ENCODE results near the gene CALD1.
A peak's percentile ranks its signal among the peaks of the same experiment; 100 is the strongest.

CALD1 gene

DNA sequence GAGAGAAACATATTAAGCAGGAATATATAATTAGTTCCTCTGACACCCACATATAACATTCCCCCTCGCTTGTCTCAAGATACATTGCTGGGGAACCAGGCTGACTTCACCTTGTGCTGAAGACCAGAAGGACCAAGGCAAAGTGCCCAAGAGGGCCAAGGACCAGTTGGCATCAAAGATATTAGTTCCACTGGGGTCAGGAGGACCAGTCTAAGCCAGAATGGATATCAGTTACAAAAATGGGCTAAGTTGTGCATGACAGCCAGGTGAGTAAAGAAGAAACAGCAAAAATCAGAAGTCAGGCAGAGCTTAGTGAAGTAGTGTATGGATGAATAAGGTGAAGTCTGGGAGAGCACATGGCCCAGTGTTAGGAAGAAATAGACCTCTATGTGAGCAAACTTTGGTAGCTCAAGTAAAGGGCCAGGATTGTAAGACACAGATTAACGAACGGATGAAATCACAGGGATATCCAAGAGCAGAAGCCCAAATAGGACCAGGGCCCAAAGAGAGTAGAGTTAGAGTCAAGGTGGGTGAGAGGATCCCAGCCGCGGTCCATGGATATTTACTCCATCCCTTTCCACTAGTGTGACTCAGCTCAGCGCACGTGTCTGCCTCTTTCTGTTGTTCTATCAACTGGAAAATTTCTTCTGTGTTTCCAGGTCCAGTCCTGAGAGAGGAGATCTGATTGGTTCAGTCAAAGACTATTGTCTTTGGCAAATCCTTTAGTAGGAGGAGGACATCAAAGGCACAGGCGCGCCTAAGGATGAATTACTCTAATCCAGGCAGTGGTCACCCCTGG is 5.0 kb downstream of the CALD1 start:
- Histone ChIP-seq H3K9ac (no peak overlapping the region), H3K9me3 (peaks cover 23% of the 10 kb centered on the region), H3K4me1 (peaks cover 97% of the 10 kb centered on the region), H3K4me3 (0 out of 2 replicates have a peak overlapping the region, but pooled peaks have one; percentile 9), H3K36me3 (peaks cover 35% of the 10 kb centered on the region), H3K4me2 (peak overlapping the region; percentile 82), H3K27me3 (no peaks in the 10 kb centered on the region), H3K27ac (peak overlapping the region; percentile 58), H4K20me1 (peaks cover 4% of the 10 kb centered on the region; the same call in 1 of the 2 replicates)
- no peak for TF ChIP-seq Cebpa-rat (IDR thresholded peaks at IDR 0.05)

- Histone ChIP-seq H3K27ac (peak overlapping the region; percentile 25; the same call in 1 of the 2 replicates), H3K36me3 (peaks cover 49% of the 10 kb centered on the region), H3K9ac (no peak overlapping the region), H3K4me3 (no peak overlapping the region), H3K27me3 (no peaks in the 10 kb centered on the region), H4K20me1 (peaks cover 4% of the 10 kb centered on the region; the same call in 1 of the 2 replicates), H3K4me1 (peaks cover 97% of the 10 kb centered on the region), H3K4me2 (peak overlapping the region; percentile 82), H3K9me3 (peaks cover 36% of the 10 kb centered on the region)
- TF ChIP-seq Cebpa-rat (IDR thresholded peaks at IDR 0.05), result no peak
Observed at GRCh38 chr7:134785842-134786241, 6.4 kb downstream of the CALD1 start.

DNA sequence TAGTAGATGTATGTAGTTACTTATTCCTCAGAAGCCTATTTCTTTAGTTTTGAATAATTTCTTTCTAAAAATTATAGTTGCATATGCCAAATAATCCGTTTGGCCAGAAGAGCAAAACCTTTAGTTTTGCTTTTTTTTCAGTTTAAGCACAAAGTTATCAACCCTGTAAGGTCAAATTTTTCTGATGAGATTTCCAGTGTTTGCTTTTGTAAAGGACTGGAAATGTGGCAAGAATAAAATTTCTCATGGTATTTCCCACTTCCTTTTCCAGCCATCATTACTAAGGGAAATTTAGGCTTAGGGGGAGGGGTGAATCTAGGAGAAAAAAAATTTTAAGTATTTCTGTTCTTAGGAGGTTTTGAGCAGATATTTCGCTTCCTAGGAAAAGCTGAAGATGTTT is 7.6 kb downstream of the CALD1 start:
- H3K4me2 ChIP-seq, result peak overlapping the region; percentile 82
- H3K36me3 ChIP-seq, result peaks cover 61% of the 10 kb centered on the region
- H3K27ac ChIP-seq, result peak overlapping the region; percentile 90
- peaks cover 4% of the 10 kb centered on the region; the same call in 1 of the 2 replicates for H4K20me1 ChIP-seq
- peak overlapping the region; percentile 43 for H3K4me3 ChIP-seq
- H3K9ac ChIP-seq, result peak overlapping the region; percentile 69
- peaks cover 48% of the 10 kb centered on the region for H3K9me3 ChIP-seq
- peaks cover 88% of the 10 kb centered on the region for H3K4me1 ChIP-seq
- H3K27me3 ChIP-seq, result no peaks in the 10 kb centered on the region
- no peak for TF ChIP-seq Cebpa-rat (IDR thresholded peaks at IDR 0.05)

DNA sequence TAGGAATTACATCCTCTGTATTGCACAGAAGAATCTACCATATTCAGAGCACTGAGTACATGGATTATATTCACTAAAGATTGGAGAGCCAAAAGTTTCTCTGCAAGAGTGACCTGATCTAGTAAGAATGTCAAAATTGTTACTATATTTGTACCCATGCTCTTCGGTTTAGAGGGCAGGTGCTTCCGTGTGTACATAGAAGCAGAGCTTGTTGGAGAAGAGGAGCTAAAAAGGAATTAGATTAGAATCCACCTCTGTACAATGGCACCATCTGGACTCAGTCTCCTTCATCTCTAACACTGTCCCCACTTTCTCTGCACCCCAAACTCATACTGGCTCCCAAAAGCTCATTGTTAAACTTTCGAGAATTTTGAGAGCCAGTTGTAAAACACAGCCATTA is 8.3 kb downstream of the CALD1 start:
- Histone ChIP-seq H3K27ac (peak overlapping the region; percentile 90), H3K27me3 (no peaks in the 10 kb centered on the region), H3K36me3 (peaks cover 68% of the 10 kb centered on the region), H3K9me3 (peaks cover 54% of the 10 kb centered on the region), H3K9ac (peak overlapping the region; percentile 69), H4K20me1 (peaks cover 4% of the 10 kb centered on the region; the same call in 1 of the 2 replicates), H3K4me3 (peak overlapping the region; percentile 43), H3K4me2 (peak overlapping the region; percentile 82), H3K4me1 (peaks cover 87% of the 10 kb centered on the region)
- no peak for TF ChIP-seq Cebpa-rat (IDR thresholded peaks at IDR 0.05)

DNA sequence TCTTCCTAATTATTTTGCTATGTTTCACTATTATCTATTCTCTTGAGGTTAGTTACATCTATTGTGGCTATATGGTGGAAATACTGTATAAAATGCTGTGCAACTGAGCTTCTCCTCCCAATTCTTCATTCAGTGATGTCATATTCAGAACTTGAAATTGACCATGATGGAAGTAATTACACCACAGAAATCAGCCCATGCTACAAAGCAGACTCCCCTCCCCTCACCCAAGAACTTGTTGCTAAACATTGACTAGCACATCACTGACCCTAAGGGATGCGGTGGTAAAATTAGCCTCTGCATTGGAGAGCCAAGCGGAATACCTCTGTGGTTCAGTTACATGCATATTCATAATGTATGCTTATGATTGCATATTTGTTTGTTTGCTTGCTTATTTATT is 8.8 kb downstream of the CALD1 start:
- Histone ChIP-seq H3K27me3 (no peaks in the 10 kb centered on the region), H4K20me1 (peaks cover 3% of the 10 kb centered on the region; the same call in 1 of the 2 replicates), H3K4me1 (peaks cover 86% of the 10 kb centered on the region), H3K9me3 (peaks cover 54% of the 10 kb centered on the region), H3K4me2 (peak overlapping the region; percentile 82), H3K27ac (peak overlapping the region; percentile 90), H3K36me3 (peaks cover 68% of the 10 kb centered on the region), H3K4me3 (peak overlapping the region; percentile 43; the same call in 1 of the 2 replicates), H3K9ac (no peak overlapping the region; the same call in 1 of the 2 replicates)
- TF ChIP-seq Cebpa-rat (IDR thresholded peaks at IDR 0.05), result no peak

GRCh38 chr7:134789967-134790685 is 10.7 kb downstream of the CALD1 start:
- no peaks in the 10 kb centered on the region for H4K20me1 ChIP-seq
- H3K4me1 ChIP-seq, result peaks cover 67% of the 10 kb centered on the region
- H3K36me3 ChIP-seq, result peaks cover 70% of the 10 kb centered on the region
- H3K4me3 ChIP-seq, result no peak overlapping the region
- peak overlapping the region; percentile 24 for H3K4me2 ChIP-seq
- peak overlapping the region; percentile 90 for H3K27ac ChIP-seq
- no peak for TF ChIP-seq Cebpa-rat (IDR thresholded peaks at IDR 0.05)
- H3K9ac ChIP-seq, result no peak overlapping the region
- no peaks in the 10 kb centered on the region for H3K27me3 ChIP-seq
- peaks cover 60% of the 10 kb centered on the region for H3K9me3 ChIP-seq

- no peak overlapping the region for H3K9ac ChIP-seq
- peaks cover 78% of the 10 kb centered on the region for H3K9me3 ChIP-seq
- H3K4me1 ChIP-seq, result peaks cover 58% of the 10 kb centered on the region
- H3K4me3 ChIP-seq, result no peak overlapping the region
- no peak overlapping the region for H3K4me2 ChIP-seq
- TF ChIP-seq Cebpa-rat (IDR thresholded peaks at IDR 0.05), result no peak
- H3K27me3 ChIP-seq, result no peaks in the 10 kb centered on the region
- peaks cover 89% of the 10 kb centered on the region for H3K36me3 ChIP-seq
- H3K27ac ChIP-seq, result peak overlapping the region; percentile 35; the same call in 1 of the 2 replicates
- 0 out of 2 replicates have a peak, but pooled peaks cover 14% of the 10 kb centered on the region for H4K20me1 ChIP-seq
Observed at GRCh38 chr7:134792968-134793367, 13.5 kb downstream of the CALD1 start.

DNA sequence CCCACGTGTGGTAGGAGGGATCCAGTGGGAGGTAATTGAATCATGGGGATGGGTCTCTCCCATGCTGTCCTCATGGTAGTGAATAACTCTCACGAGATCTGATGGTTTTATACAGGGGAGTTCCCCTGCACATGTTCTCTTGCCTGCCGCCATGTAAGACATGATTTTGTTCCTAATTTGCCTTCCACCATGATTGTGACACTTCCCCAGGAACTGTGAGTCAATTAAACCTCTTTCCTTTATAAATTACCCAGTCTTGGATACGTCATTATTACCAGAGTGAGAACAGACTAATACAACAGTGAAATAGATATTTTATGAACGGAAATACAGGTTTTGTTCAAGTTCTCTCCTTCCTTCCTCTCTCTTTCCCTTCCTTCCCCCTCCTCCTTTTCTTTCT is 15.8 kb downstream of the CALD1 start:
- Histone ChIP-seq H3K9me3 (peaks cover 69% of the 10 kb centered on the region), H3K4me2 (no peak overlapping the region), H3K4me3 (no peak overlapping the region), H3K27ac (no peak overlapping the region), H3K4me1 (peaks cover 53% of the 10 kb centered on the region), H3K36me3 (peaks cover 90% of the 10 kb centered on the region), H4K20me1 (0 out of 2 replicates have a peak, but pooled peaks cover 14% of the 10 kb centered on the region), H3K9ac (no peak overlapping the region), H3K27me3 (no peaks in the 10 kb centered on the region)
- TF ChIP-seq Cebpa-rat (IDR thresholded peaks at IDR 0.05), result no peak

- no peak overlapping the region for H3K9ac ChIP-seq
- peaks cover 37% of the 10 kb centered on the region for H3K4me1 ChIP-seq
- peaks cover 53% of the 10 kb centered on the region for H3K9me3 ChIP-seq
- no peak for TF ChIP-seq Cebpa-rat (IDR thresholded peaks at IDR 0.05)
- H3K27me3 ChIP-seq, result no peaks in the 10 kb centered on the region
- no peak overlapping the region for H3K4me3 ChIP-seq
- H3K36me3 ChIP-seq, result peaks cover 75% of the 10 kb centered on the region
- no peak overlapping the region for H3K27ac ChIP-seq
- H3K4me2 ChIP-seq, result 0 out of 2 replicates have a peak overlapping the region, but pooled peaks have one; percentile 21
- H4K20me1 ChIP-seq, result 0 out of 2 replicates have a peak, but pooled peaks cover 14% of the 10 kb centered on the region
Observed at GRCh38 chr7:134798155-134798554, 18.7 kb downstream of the CALD1 start.
